A549 treated with GW870086 at 1 μM for 4 hours (cell line): Measurements from ENCODE around the gene KCNJ4. TPM values are rescaled to one million over a fixed set of nuclear protein-coding genes. Genes with fewer than 3 reads are reported as not detected.

Experiments
- total RNA-seq: library from RNA; stranded (reverse); fragments of 200-300 nt; extraction: Qiagen RNA extraction; gene quantifications from 5 replicates; pipeline ENCODE4 v1.2.3, GENCODE V29; 2022; ENCODE audit warnings: low read depth

Gene KCNJ4
- total RNA-seq: 0.29 to 0.46 TPM (median 0.43 TPM) in 5 replicates

DNA sequence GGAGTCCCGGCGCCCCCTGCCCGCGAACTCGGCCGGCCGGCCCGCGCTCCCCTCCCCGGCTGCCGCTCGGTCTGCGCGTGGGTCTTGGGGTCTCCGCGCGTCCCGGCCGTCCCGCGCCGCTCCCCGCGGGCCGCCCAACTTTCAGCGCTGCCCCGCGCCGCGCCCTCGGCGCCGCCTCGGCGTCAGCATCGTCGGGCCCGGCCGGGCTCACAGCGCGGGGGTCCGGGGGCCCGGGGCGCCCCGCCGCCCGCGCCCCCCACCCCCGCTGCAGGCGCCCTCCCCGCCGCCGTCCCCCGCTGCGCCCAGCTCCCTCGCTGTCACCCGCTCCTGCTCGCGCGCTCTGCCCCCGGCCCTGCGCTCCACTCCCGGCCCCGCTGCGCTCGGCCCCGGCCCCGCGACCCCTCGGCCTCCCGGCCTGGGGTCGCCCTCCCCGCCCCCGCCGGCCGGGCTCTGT is at the start of gene KCNJ4:
KCNJ4 (minus strand) TSS at position 124 of the 454 bp plus-strand sequence. CDS start 27,067 bp downstream, outside the sequence.

DNA sequence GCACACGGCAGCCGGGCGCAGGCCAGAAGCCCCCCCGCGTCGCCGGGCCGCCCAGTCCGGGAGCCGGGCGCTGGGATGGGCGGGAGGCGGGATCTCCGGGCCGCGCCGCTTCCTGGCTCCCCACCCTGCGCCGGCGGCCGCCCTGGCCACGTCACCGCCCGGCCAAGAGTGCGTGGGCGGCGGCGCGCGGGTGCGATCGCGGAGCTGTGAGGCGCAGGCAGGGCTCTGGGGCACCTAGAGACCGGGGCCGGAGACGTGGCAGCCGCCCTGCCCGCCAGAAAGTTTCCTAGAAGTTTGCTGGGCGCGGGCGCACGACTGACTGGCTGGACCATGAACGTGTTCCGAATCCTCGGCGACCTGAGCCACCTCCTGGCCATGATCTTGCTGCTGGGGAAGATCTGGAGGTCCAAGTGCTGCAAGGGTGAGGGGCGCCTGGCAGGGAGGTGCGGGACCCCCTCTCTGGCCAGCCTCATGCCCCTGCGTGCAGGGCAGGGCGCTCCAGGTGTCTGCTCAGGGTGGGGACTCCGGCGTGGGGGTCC is 13.0 kb upstream of the KCNJ4 start, which contains the start of gene KDELR3:
KDELR3 (plus strand) TSS at position 193 of the 539 bp plus-strand sequence; CDS start at position 331, 138 bp downstream.

Other genes with a start within 250 kb of the KCNJ4 start
- 42.7 to 56.7 TPM (median 52.9 TPM) in 5 replicates for gene TMEM184B, start 182.2 kb downstream of the KCNJ4 start, total RNA-seq
- gene CSNK1E, start 137.8 kb downstream of the KCNJ4 start, total RNA-seq: 85.6 to 110 TPM (median 107 TPM) in 5 replicates
- 17.8 to 19.5 TPM (median 19.1 TPM) in 5 replicates for gene KDELR3, start 12.9 kb upstream of the KCNJ4 start, total RNA-seq
- gene DDX17, start 51.1 kb upstream of the KCNJ4 start, total RNA-seq: 82.3 to 102 TPM (median 94.1 TPM) in 5 replicates
- gene DMC1, start 115.0 kb upstream of the KCNJ4 start, total RNA-seq: 2.3 to 6.8 TPM (median 3.6 TPM) in 5 replicates
- gene FAM227A, start 201.2 kb upstream of the KCNJ4 start, total RNA-seq: 0.49 to 1.2 TPM (median 0.68 TPM) in 5 replicates
- gene CBY1, start 201.4 kb upstream of the KCNJ4 start, total RNA-seq: 14.2 to 15.7 TPM (median 14.6 TPM) in 5 replicates
- gene TOMM22, start 226.8 kb upstream of the KCNJ4 start, total RNA-seq: 62.0 to 81.3 TPM (median 72.3 TPM) in 5 replicates
- gene JOSD1, start 245.7 kb upstream of the KCNJ4 start, total RNA-seq: 25.4 to 30.0 TPM (median 29.3 TPM) in 5 replicates